Osteocyte (in vitro differentiated cells): ENCODE results near the gene MLH3. TPM values are rescaled to one million over a fixed set of nuclear protein-coding genes. Genes with fewer than 3 reads are reported as not detected.
A peak's percentile ranks its signal among the peaks of the same experiment; 100 is the strongest.

Experiments used
- DNase-seq: peaks from one replicate; pipeline ENCODE4 v3.0.0; 2021; ENCODE audit warnings: mixed read lengths; ENCODE audit not compliant: unreplicated experiment; ENCODE audit errors: extremely low spot score
- H3K27ac Mint-ChIP-seq: one replicate; pipeline ENCODE4 v1.8.0; 2021; ENCODE audit warnings: mild to moderate bottlenecking, mixed read lengths; ENCODE audit not compliant: unreplicated experiment
- H3K27me3 Mint-ChIP-seq: one replicate; pipeline ENCODE4 v1.8.0; 2021; ENCODE audit warnings: mixed read lengths; ENCODE audit not compliant: unreplicated experiment
- H3K36me3 Mint-ChIP-seq: one replicate; pipeline ENCODE4 v1.8.0; 2021; ENCODE audit warnings: mixed read lengths; ENCODE audit not compliant: unreplicated experiment
- H3K4me1 Mint-ChIP-seq: one replicate; pipeline ENCODE4 v1.8.0; 2021; ENCODE audit warnings: mixed read lengths; ENCODE audit not compliant: unreplicated experiment
- H3K4me3 Mint-ChIP-seq: one replicate; pipeline ENCODE4 v1.8.0; 2021; ENCODE audit warnings: mild to moderate bottlenecking, moderate library complexity, mixed read lengths; ENCODE audit not compliant: unreplicated experiment
- H3K9me3 Mint-ChIP-seq: one replicate; pipeline ENCODE4 v1.8.0; 2021; ENCODE audit warnings: mixed read lengths; ENCODE audit not compliant: unreplicated experiment
- CTCF ChIP-seq: fragments of 200-600 bp; sonication (generic); IDR thresholded peaks from 2 replicates; pipeline ENCODE4 v1.5.0; 2021; ENCODE audit warnings: antibody characterized with exemption, mild to moderate bottlenecking, moderate library complexity
- total RNA-seq: library from RNA; stranded (reverse); gene quantifications from 2 replicates; pipeline ENCODE4 v1.2.1, GENCODE V29; 2021

Gene MLH3
- total RNA-seq, 1 donor from 2014 or later: 21.8 TPM

DNA sequence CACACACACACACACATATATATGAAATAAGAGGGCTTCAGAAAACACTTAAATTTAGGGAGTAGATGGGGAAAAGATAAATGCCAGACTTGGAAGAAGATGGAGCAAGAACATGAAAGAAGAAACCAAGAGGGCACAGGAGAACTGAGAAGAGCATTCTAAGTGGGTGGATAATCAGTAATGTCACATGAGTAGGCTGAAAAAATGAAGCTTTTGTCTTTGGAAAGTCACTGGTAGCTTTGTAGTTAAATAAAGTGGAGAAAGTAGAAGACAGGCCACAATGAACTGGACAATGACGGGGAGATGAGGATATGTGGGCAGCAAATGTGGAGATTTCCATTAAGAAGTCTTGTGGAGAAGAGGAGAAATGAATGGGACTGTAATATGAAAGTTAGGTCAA is 15.9 kb upstream of the MLH3 start:
- peaks cover 2% of the 10 kb centered on the region for H3K27me3 Mint-ChIP-seq
- no peak overlapping the region for H3K27ac Mint-ChIP-seq
- peaks cover 18% of the 10 kb centered on the region for H3K4me1 Mint-ChIP-seq
- H3K9me3 Mint-ChIP-seq: no peaks in the 10 kb centered on the region
- H3K36me3 Mint-ChIP-seq: no peaks in the 10 kb centered on the region
- no peak for DNase-seq
- no peak for TF ChIP-seq CTCF
- no peak overlapping the region for H3K4me3 Mint-ChIP-seq

GRCh38 chr14:75066691-75067090 is 15.4 kb upstream of the MLH3 start:
- DNase-seq: no peak
- Mint-ChIP-seq H3K27me3 (peaks cover 2% of the 10 kb centered on the region), H3K9me3 (no peaks in the 10 kb centered on the region), H3K27ac (no peak overlapping the region), H3K4me3 (no peak overlapping the region), H3K36me3 (no peaks in the 10 kb centered on the region), H3K4me1 (peaks cover 18% of the 10 kb centered on the region)
- no peak for TF ChIP-seq CTCF

GRCh38 chr14:75064205-75064567 is 12.9 kb upstream of the MLH3 start:
- no peaks in the 10 kb centered on the region for H3K9me3 Mint-ChIP-seq
- no peaks in the 10 kb centered on the region for H3K27me3 Mint-ChIP-seq
- peak overlapping the region; percentile 82 for H3K27ac Mint-ChIP-seq
- H3K4me3 Mint-ChIP-seq: peak overlapping the region; percentile 99
- peaks cover 22% of the 10 kb centered on the region for H3K4me1 Mint-ChIP-seq
- H3K36me3 Mint-ChIP-seq: no peaks in the 10 kb centered on the region
- TF ChIP-seq CTCF: no peak
- DNase-seq: no peak

DNA sequence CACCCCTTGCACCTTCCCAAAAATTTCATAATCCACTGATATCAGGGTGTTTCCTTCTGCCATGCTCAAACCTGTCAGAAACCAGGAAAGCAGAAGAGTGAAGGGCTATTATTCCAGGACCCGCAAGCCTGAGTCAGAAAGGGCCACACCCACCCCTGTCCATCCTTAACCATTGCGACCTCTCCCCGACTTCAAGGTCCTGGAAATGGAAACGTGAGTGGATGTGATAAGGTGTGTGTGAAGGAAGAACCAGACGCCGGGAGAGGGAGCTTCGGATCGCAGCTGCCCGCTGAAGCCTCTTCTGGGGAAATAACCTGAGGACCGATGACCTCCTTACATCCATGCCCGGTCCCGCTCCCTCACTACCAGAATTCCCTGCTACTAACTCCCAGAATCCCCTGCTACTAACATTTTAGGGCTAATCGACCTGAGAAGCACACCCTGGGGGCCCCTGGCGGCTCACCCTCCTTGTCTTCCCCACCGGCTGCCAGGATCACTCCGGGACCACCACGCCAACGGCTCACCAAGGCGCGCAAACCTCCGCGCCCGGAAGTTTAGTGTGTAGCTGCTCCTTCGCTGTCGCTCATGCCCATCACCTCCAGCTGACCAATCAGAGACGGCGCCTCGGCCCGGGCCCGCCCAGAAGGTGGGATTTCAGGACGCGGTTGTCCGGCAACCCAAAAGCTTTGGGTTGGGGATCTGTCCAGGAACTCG is 12.4 kb upstream of the MLH3 start, which contains the start of gene ACYP1:
Gene ACYP1, minus strand, starts transcription at position 534 of the 714 bp plus-strand sequence. Its CDS starts 471 bp downstream, at position 63.
- DNase-seq: peak; percentile 97
- peak within 1 kb of the TSS; percentile 82 for H3K27ac Mint-ChIP-seq
- H3K27me3 Mint-ChIP-seq: no peaks in the 10 kb centered on the region
- H3K36me3 Mint-ChIP-seq: no peaks in the 10 kb centered on the region
- peaks cover 25% of the 10 kb centered on the region for H3K4me1 Mint-ChIP-seq
- H3K9me3 Mint-ChIP-seq: no peaks in the 10 kb centered on the region
- peak within 1 kb of the TSS; percentile 99 for H3K4me3 Mint-ChIP-seq
- no peak for TF ChIP-seq CTCF

DNA sequence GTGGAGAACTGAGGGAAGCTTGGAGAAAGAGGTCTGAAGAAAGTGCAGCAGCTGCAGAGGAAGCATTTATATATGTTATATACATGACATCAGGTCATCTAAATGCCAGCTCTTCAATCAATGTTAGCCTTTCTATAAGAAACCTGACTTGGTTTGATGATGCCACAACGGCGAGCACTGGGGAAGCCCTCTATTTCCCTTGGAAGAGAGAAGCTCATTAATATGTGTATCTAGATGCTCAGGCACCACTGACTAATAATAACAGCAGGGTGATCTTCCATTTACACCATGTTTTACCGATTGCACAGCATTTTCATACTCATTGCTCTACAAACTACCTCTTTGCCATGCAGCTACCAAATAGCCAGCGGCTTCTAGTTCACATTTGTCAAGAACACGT is 11.7 kb upstream of the MLH3 start:
- DNase-seq: no peak
- Mint-ChIP-seq H3K4me1 (peaks cover 29% of the 10 kb centered on the region), H3K27ac (peak overlapping the region; percentile 82), H3K27me3 (no peaks in the 10 kb centered on the region), H3K4me3 (peak overlapping the region; percentile 99), H3K36me3 (no peaks in the 10 kb centered on the region), H3K9me3 (no peaks in the 10 kb centered on the region)
- no peak for TF ChIP-seq CTCF
